MCF 10A (cell line): ENCODE data around the gene SLC7A1. TPM values are rescaled to one million over a fixed set of nuclear protein-coding genes. Genes with fewer than 3 reads are reported as not detected.

Source experiments
- BruUV-seq: library from RNA; stranded (reverse); fragments of 400-500 nt; replicated peaks from 2 replicates; lab custom pipeline; 2021; lab: Mats Ljungman, UMichigan
- CTCF ChIA-PET: fragments of 300-600 bp; sonication (Branson Sonifier 250); formaldehyde crosslinking; extraction: SDS; loops from one replicate; lab custom pipeline; 2021; ENCODE audit warnings: antibody characterized with exemption, inconsistent platforms; lab: Yijun Ruan, JAX
- POLR2A ChIA-PET: fragments of 300-600, 350-650 bp; sonication (Branson Sonifier 250); formaldehyde crosslinking; extraction: SDS; loops from one replicate; lab custom pipeline; 2020; ENCODE audit warnings: antibody characterized with exemption, inconsistent platforms; lab: Yijun Ruan, JAX
- DNase-seq: peaks from one replicate; pipeline ENCODE4 v3.0.0-alpha.2; 2018; ENCODE audit not compliant: unreplicated experiment
- H3K27ac Mint-ChIP-seq: one replicate; pipeline ENCODE4 v1.8.0; 2022; ENCODE audit warnings: mild to moderate bottlenecking, low read depth, mixed read lengths; ENCODE audit not compliant: unreplicated experiment
- H3K27me3 Mint-ChIP-seq: one replicate; pipeline ENCODE4 v1.8.0; 2022; ENCODE audit warnings: mixed read lengths; ENCODE audit not compliant: insufficient read depth, unreplicated experiment
- H3K36me3 Mint-ChIP-seq: one replicate; pipeline ENCODE4 v1.8.0; 2022; ENCODE audit warnings: mild to moderate bottlenecking, moderate library complexity, mixed read lengths; ENCODE audit not compliant: insufficient read depth, unreplicated experiment
- H3K4me1 Mint-ChIP-seq: one replicate; pipeline ENCODE4 v1.8.0; 2022; ENCODE audit warnings: mixed read lengths; ENCODE audit not compliant: insufficient read depth, unreplicated experiment
- H3K4me3 Mint-ChIP-seq: one replicate; pipeline ENCODE4 v1.8.0; 2022; ENCODE audit warnings: mild to moderate bottlenecking, moderate library complexity, mixed read lengths; ENCODE audit not compliant: unreplicated experiment
- H3K9me3 Mint-ChIP-seq: one replicate; pipeline ENCODE4 v1.8.0; 2022; ENCODE audit warnings: mixed read lengths; ENCODE audit not compliant: unreplicated experiment
- CTCF ChIP-seq: fragments of 200-600 bp; IDR thresholded peaks from one replicate; pipeline ENCODE4 v1.8.0; 2022; ENCODE audit warnings: antibody characterized with exemption, mild to moderate bottlenecking; ENCODE audit not compliant: unreplicated experiment
- intact Hi-C: fragments of 100-400 bp; cut with micrococcal nuclease; formaldehyde crosslinking; loops from 2 replicates; pipeline ENCODE4 v1.14.1; 2022
- total RNA-seq: library from RNA; stranded (reverse); gene quantifications from 2 replicates; pipeline ENCODE4 v1.2.3, GENCODE V29; 2022

The SLC7A1 gene
- total RNA-seq, 1 experiment from 2014 or later = 194 TPM

DNA sequence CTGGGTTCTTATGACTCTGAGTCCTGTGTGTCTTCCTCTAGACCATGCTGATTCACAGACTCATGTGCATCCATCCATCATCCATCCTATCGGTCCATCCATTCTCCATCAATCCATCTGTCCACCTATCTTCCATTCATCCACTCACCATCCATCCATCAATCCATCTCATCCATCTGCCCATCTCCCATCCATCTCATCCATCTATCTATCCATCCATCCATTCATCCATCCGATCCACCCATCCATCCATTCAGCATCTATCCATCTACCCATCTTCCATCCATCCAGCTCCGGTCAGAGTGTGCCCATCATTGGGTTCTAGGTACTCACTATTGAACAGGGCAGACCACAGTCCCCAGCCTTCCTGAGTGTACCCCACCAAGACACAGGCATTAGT, 75.6 kb downstream of the SLC7A1 start:
- no peaks in the 10 kb centered on the region for H3K4me1 Mint-ChIP-seq
- CTCF ChIA-PET = interaction anchor here (0.6 to 4.1 kb wide), 2 partner anchors 11 to 12 kb away, joined by 5 to 12 read pairs; no protein-coding TSS in a partner anchor
- H3K27me3 Mint-ChIP-seq = no peaks in the 10 kb centered on the region
- DNase-seq = no peak
- peaks cover 74% of the 10 kb centered on the region for H3K36me3 Mint-ChIP-seq
- POLR2A ChIA-PET = no interaction called here
- no TSS peak for BruUV-seq
- no peak overlapping the region for H3K4me3 Mint-ChIP-seq
- no peak overlapping the region for H3K27ac Mint-ChIP-seq
- intact Hi-C loops = no loop called here
- H3K9me3 Mint-ChIP-seq = no peaks in the 10 kb centered on the region
- TF ChIP-seq CTCF = no peak

GRCh38 chr13:29516880-29517279, 78.6 kb downstream of the SLC7A1 start:
- intact Hi-C loops = no loop called here
- CTCF ChIA-PET = interaction anchor here (0.5 to 2.1 kb wide), 2 partner anchors 9 to 12 kb away, joined by 4 to 19 read pairs; no protein-coding TSS in a partner anchor
- Mint-ChIP-seq H3K36me3 (peaks cover 69% of the 10 kb centered on the region), H3K9me3 (no peaks in the 10 kb centered on the region), H3K4me1 (no peaks in the 10 kb centered on the region), H3K27me3 (no peaks in the 10 kb centered on the region), H3K27ac (no peak overlapping the region), H3K4me3 (no peak overlapping the region)
- TF ChIP-seq CTCF = no peak
- POLR2A ChIA-PET = no interaction called here
- no peak for DNase-seq
- no TSS peak for BruUV-seq

GRCh38 chr13:29516012-29516411, 79.5 kb downstream of the SLC7A1 start:
- CTCF ChIA-PET = interaction anchor here (0.7 kb wide), 1 partner anchor 8 kb away, joined by 3 read pairs; no protein-coding TSS in a partner anchor
- intact Hi-C loops = no loop called here
- BruUV-seq = no TSS peak

GRCh38 chr13:29515372-29515771, 80.1 kb downstream of the SLC7A1 start:
- no peaks in the 10 kb centered on the region for H3K4me1 Mint-ChIP-seq

More at GRCh38 chr13:29516012-29516411, 79.5 kb downstream of the SLC7A1 start:
- no peak for DNase-seq
- H3K36me3 Mint-ChIP-seq = peaks cover 69% of the 10 kb centered on the region
- H3K27me3 Mint-ChIP-seq = no peaks in the 10 kb centered on the region
- H3K27ac Mint-ChIP-seq = no peak overlapping the region
- POLR2A ChIA-PET = interaction anchor here (1.0 kb wide), 1 partner anchor 9 kb away, joined by 3 read pairs; no protein-coding TSS in a partner anchor
- no peak overlapping the region for H3K4me3 Mint-ChIP-seq
- no peaks in the 10 kb centered on the region for H3K9me3 Mint-ChIP-seq
- no peaks in the 10 kb centered on the region for H3K4me1 Mint-ChIP-seq
- TF ChIP-seq CTCF = no peak

More at GRCh38 chr13:29515372-29515771, 80.1 kb downstream of the SLC7A1 start:
- no peaks in the 10 kb centered on the region for H3K9me3 Mint-ChIP-seq
- H3K27ac Mint-ChIP-seq = no peak overlapping the region
- H3K4me3 Mint-ChIP-seq = no peak overlapping the region
- POLR2A ChIA-PET = interaction anchor here (1.0 kb wide), 1 partner anchor 9 kb away, joined by 3 read pairs; no protein-coding TSS in a partner anchor
- no peak for DNase-seq
- CTCF ChIA-PET = interaction anchor here (0.6 to 0.9 kb wide), 2 partner anchors 17 to 37 kb away, joined by 3 to 5 read pairs; no protein-coding TSS in a partner anchor
- H3K27me3 Mint-ChIP-seq = no peaks in the 10 kb centered on the region
- no TSS peak for BruUV-seq
- intact Hi-C loops = no loop called here
- H3K36me3 Mint-ChIP-seq = peaks cover 70% of the 10 kb centered on the region
- TF ChIP-seq CTCF = no peak
